Measurements from ENCODE around the gene TRERF1. TPM values are rescaled to one million over a fixed set of nuclear protein-coding genes. Genes with fewer than 3 reads are reported as not detected.

TRERF1 gene
- total and polyA plus RNA-seq, 3 donors from 2014 or later, result 13.7 to 49.1 (median 40.4) TPM

DNA sequence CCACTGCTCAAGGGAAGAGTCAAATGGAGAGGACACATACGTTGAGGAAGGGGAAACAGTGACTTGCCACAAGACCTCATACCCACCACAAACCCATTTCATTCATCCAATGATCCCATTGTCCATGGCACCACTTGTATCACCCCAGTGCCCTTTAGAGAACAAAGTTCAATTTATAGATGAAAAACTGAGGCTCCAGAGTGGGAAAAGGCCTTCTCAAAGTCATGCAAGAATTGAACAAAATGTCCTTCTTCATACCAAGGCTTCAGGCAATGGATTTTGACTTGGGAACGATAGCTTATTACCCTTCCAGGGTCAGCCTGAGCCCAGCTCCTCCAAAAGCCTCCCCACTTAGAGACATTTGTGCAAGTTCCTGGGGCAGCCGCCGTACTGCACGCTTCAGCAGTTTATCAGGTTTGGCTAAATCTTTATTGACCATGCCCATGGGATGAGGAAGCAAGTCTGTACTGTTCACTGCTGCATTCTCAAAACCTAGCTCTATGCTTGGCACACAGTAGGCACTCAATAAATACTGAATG, 186.8 kb downstream of the TRERF1 start:
- intact Hi-C loops (cut with DNase I; ENCODE audit: low total_unique reads), result no loop called here
- no peak overlapping the region for H3K4me3 ChIP-seq
- 74 to 83% methylated on average over 5 of the region's 5 CpGs for WGBS, 2 donors
- no peaks in the 10 kb centered on the region for H3K27me3 ChIP-seq
- no peaks in the 10 kb centered on the region for H3K36me3 ChIP-seq (ENCODE audit: low read depth, missing control alignments)
- no peak for TF ChIP-seq POLR2A (IDR thresholded peaks at IDR 0.05)
- TF ChIP-seq, protein P1, sequence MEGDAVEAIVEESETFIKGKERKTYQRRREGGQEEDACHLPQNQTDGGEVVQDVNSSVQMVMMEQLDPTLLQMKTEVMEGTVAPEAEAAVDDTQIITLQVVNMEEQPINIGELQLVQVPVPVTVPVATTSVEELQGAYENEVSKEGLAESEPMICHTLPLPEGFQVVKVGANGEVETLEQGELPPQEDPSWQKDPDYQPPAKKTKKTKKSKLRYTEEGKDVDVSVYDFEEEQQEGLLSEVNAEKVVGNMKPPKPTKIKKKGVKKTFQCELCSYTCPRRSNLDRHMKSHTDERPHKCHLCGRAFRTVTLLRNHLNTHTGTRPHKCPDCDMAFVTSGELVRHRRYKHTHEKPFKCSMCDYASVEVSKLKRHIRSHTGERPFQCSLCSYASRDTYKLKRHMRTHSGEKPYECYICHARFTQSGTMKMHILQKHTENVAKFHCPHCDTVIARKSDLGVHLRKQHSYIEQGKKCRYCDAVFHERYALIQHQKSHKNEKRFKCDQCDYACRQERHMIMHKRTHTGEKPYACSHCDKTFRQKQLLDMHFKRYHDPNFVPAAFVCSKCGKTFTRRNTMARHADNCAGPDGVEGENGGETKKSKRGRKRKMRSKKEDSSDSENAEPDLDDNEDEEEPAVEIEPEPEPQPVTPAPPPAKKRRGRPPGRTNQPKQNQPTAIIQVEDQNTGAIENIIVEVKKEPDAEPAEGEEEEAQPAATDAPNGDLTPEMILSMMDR (IDR thresholded peaks at IDR 0.05), result no peak
- no peak overlapping the region for H3K27ac ChIP-seq
- peaks cover 31% of the 10 kb centered on the region for H3K4me1 ChIP-seq
- no peak for DNase-seq
- H3K9me3 ChIP-seq, result no peaks in the 10 kb centered on the region

DNA sequence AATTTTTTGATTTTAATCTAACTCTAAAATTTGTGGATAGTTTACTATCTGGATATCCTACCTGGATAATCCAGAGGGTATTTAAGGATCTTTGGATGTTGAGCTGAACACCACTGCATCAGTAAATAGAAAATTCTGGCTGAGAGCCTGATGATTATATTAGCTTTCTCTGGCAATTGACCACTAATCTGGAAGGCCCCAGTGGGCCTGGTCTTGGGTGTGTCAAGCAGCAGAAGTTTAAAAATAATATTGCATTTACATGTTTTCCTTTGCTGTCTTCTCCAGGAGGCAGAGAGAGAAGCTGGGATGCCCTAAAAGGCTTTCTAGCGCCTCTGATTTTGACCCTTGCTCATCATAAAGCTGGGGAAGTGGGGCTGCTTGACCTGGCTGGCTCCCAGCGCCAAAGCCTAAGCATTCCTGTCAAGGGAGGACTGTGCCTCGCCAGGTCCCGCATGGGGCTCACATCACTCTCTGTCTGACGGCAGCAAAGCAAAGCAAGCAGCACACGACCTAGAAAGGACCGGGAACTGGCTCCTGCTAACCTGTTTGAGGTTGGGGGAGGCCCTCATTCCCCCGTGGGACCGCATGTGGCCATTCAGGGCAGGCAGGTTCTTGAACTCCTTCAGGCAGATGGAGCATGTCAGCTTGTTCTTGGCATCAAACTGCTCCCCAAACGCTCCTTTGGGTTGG, 187.4 kb downstream of the TRERF1 start:
- DNase-seq, result peak; percentile 27
- H3K9me3 ChIP-seq, result no peaks in the 10 kb centered on the region
- H3K36me3 ChIP-seq (ENCODE audit: low read depth, missing control alignments), result no peaks in the 10 kb centered on the region
- intact Hi-C loops (cut with DNase I; ENCODE audit: low total_unique reads), result no loop called here
- peaks cover 37% of the 10 kb centered on the region for H3K4me1 ChIP-seq
- WGBS, 2 donors, result 52 to 56% methylated on average over 3 to 10 of the region's 10 CpGs
- peak overlapping the region in 1 of 2 donors; percentile 87 for H3K27ac ChIP-seq
- no peak overlapping the region for H3K4me3 ChIP-seq
- H3K27me3 ChIP-seq, result no peaks in the 10 kb centered on the region
- no peak for TF ChIP-seq POLR2A (IDR thresholded peaks at IDR 0.05)
- TF ChIP-seq, protein P1 (IDR thresholded peaks at IDR 0.05), result no peak

DNA sequence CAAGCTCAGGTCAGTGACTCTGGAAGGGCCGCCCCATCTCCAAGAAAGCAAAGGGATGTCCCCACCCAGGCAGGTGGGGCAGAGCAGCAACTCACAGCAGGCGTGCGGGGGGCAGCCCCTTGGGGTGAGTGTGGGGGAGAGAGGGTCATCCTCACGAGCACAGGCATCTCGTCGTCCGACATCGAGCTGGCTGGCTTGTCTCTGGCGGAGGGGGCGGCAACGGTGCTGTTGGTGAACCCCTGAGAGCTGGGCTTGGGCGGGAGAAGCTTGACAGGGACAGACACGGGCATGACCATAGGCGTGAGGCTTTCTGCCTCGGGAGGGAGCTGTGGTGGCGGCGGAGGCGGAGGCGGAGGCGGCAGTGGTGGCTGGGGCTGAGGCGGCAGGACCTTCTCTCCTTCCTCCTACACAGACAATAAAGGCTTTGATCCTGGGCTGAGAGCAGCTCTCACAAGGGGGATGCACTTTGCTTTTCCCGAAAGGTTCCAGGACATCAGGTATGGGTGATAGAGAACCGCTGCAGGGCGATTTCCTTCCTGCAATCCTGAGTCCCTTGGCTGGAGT, 188.5 kb downstream of the TRERF1 start:
- peaks cover 37% of the 10 kb centered on the region for H3K4me1 ChIP-seq
- no peak for TF ChIP-seq POLR2A (IDR thresholded peaks at IDR 0.05)
- TF ChIP-seq, protein P1 (IDR thresholded peaks at IDR 0.05), result no peak
- no peaks in the 10 kb centered on the region for H3K36me3 ChIP-seq (ENCODE audit: low read depth, missing control alignments)
- 76 to 81% methylated on average over 23 to 24 of the region's 24 CpGs for WGBS, 2 donors
- H3K9me3 ChIP-seq, result no peaks in the 10 kb centered on the region
- no peak overlapping the region for H3K4me3 ChIP-seq
- no peaks in the 10 kb centered on the region for H3K27me3 ChIP-seq
- intact Hi-C loops (cut with DNase I; ENCODE audit: low total_unique reads), result no loop called here
- peak; percentile 82 for DNase-seq
- H3K27ac ChIP-seq, result peak overlapping the region; percentile 25 to 87

DNA sequence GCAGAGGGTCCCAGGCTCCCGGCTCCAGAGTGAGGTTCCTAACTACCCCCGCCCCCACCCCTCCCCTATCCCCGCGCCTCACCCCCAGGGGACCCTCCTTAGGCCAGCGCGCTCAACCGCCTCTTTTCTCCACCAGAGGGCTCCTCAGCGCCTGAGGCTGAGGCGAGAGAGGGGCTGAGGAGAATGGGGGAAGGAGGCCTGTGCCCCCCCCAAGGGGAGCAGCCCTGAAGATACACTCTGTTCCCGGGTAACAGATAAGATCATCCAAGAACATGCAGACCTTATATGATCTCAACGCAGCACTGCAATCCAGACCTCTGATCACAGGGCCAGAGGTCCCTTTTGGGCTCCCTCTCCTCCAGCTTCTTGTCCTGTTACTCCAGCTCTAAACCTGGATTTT, 190.8 kb downstream of the TRERF1 start:
- no peaks in the 10 kb centered on the region for H3K27me3 ChIP-seq
- H3K4me1 ChIP-seq, result peaks cover 42% of the 10 kb centered on the region
- intact Hi-C loops (cut with DNase I; ENCODE audit: low total_unique reads), result no loop called here
- no peaks in the 10 kb centered on the region for H3K9me3 ChIP-seq
- H3K4me3 ChIP-seq, result peak overlapping the region in 1 of 2 donors; percentile 17
- DNase-seq, result peak; percentile 70
- no peak for TF ChIP-seq POLR2A (IDR thresholded peaks at IDR 0.05)
- TF ChIP-seq, protein P1 (IDR thresholded peaks at IDR 0.05), result peak; percentile 34 to 62 (median 36)
- WGBS, 2 donors, result 21 to 51% methylated on average over 9 to 11 of the region's 11 CpGs
- no peaks in the 10 kb centered on the region for H3K36me3 ChIP-seq (ENCODE audit: low read depth, missing control alignments)
- H3K27ac ChIP-seq, result peak overlapping the region; percentile 69 to 87

Measured in testis (tissue), 3 donors.